Esophagus squamous epithelium (tissue), 5 donors: ENCODE results near the gene RSPH1. TPM values are rescaled to one million over a fixed set of nuclear protein-coding genes. Genes with fewer than 3 reads are reported as not detected.

Experiments
- DNase-seq: peaks from one replicate; lab custom pipeline; 2025; lab: John Stamatoyannopoulos, UW
- H3K27ac ChIP-seq, 4 donors: fragments of 200-600 bp; sonication (generic); one replicate each; pipeline ENCODE4 v1.5.1; 2016 to 2019; ENCODE audit warnings: mild to moderate bottlenecking in 1 of 4
- H3K27me3 ChIP-seq, 4 donors: fragments of 200-600 bp; sonication (generic); 1 replicate in 3 of 4; 2 replicates in 1 of 4; pipeline versions ENCODE4 v1.5.1 to v1.6.0; 2017 to 2021; ENCODE audit warnings: antibody characterized with exemption in 1 of 4
- H3K36me3 ChIP-seq, 3 donors: fragments of 200-600 bp; sonication (generic); one replicate each; pipeline ENCODE4 v1.5.1; 2016 to 2019
- H3K4me1 ChIP-seq, 3 donors: fragments of 200-600 bp; sonication (generic); one replicate each; pipeline ENCODE4 v1.5.1; 2017 to 2019
- H3K4me3 ChIP-seq, 4 donors: fragments of 200-600 bp; sonication (generic); 1 replicate in 3 of 4; 2 replicates in 1 of 4; pipeline ENCODE4 v1.5.1; 2016 to 2019; ENCODE audit warnings: mild to moderate bottlenecking in 2 of 4, moderate library complexity in 1 of 4
- H3K9me3 ChIP-seq, 3 donors: fragments of 200-600 bp; sonication (generic); one replicate each; pipeline ENCODE4 v1.5.1; 2016 to 2019
- CTCF ChIP-seq, 6 experiments: fragments of 450-650 bp in 4 of 6; fragments of 200-600 bp in 2 of 6; sonication (generic) in 2 of 6; IDR thresholded peaks; one replicate each; pipeline ENCODE4 v1.5.1; 2016 to 2019; ENCODE audit warnings: antibody characterized with exemption in 6 of 6, mild to moderate bottlenecking in 4 of 6, moderate library complexity in 4 of 6
- POLR2A ChIP-seq, 4 donors: fragments of 450-650 bp; IDR thresholded peaks; one replicate each; pipeline ENCODE4 v1.6.1; 2017; ENCODE audit warnings: antibody characterized with exemption in 4 of 4, mild to moderate bottlenecking in 4 of 4, moderate library complexity in 3 of 4
- WGBS, 2 donors: methylation state at CpG; one replicate each; pipeline ENCODE4 v1.1.5; 2018; 5-methylcytosine and 5-hydroxymethylcytosine counted together
- intact Hi-C: fragments of 100-400 bp; cut with DNase I; formaldehyde crosslinking; loops from one replicate; pipeline ENCODE4 v1.15.0; 2022
- total RNA-seq, 4 donors: library from RNA; depleted of rRNA; stranded (reverse); fragments of >200 nt; gene quantifications; one replicate each; pipeline ENCODE4 v1.1.0, GENCODE V29; 2016
- donor health status: DM: yes; HTN: yes; CAD: no.

Gene RSPH1
- total RNA-seq, 4 donors from 2014 or later = 0.19 TPM; not detected in 3

- no peak overlapping the region for H3K27ac ChIP-seq
- DNase-seq = no peak
- H3K4me3 ChIP-seq = no peak overlapping the region
- H3K36me3 ChIP-seq = peaks cover 0 to 85% (median 5%) of the 10 kb centered on the region in 3 donors
- peaks cover 0 to 5% (median 0%) of the 10 kb centered on the region in 3 donors for H3K4me1 ChIP-seq
- no peaks in the 10 kb centered on the region for H3K27me3 ChIP-seq
- no peaks in the 10 kb centered on the region for H3K9me3 ChIP-seq
- 80 to 92% methylated on average over 6 to 8 of the region's 8 CpGs for WGBS, 2 donors
- TF ChIP-seq POLR2A (IDR thresholded peaks at IDR 0.05) (no peak), CTCF (IDR thresholded peaks at IDR 0.05) (no peak)
- intact Hi-C loops = no loop called here
Measured at GRCh38 chr21:42540396-42540795, 44.4 kb upstream of the RSPH1 start.

- intact Hi-C loops = loop anchor here (10.0 kb wide), 1 partner anchor 205 kb away; no protein-coding TSS in a partner anchor
- H3K27me3 ChIP-seq = no peaks in the 10 kb centered on the region
- H3K4me1 ChIP-seq = peaks cover 0 to 8% (median 0%) of the 10 kb centered on the region in 3 donors
- DNase-seq = no peak
- H3K9me3 ChIP-seq = no peaks in the 10 kb centered on the region
- 76 to 97% methylated on average over 4 to 5 of the region's 7 CpGs for WGBS, 2 donors
- TF ChIP-seq CTCF (IDR thresholded peaks at IDR 0.05) (peak in 1 of 6 experiments; percentile 18), POLR2A (IDR thresholded peaks at IDR 0.05) (no peak)
- H3K27ac ChIP-seq = no peak overlapping the region
- H3K36me3 ChIP-seq = peaks cover 0 to 85% (median 5%) of the 10 kb centered on the region in 3 donors
- no peak overlapping the region for H3K4me3 ChIP-seq
Measured at GRCh38 chr21:42539931-42540343, 43.9 kb upstream of the RSPH1 start.

GRCh38 chr21:42539342-42539741 is 43.3 kb upstream of the RSPH1 start:
- 84 to 88% methylated on average over 14 to 17 of the region's 17 CpGs for WGBS, 2 donors
- Histone ChIP-seq H3K27me3 (no peaks in the 10 kb centered on the region), H3K27ac (no peak overlapping the region), H3K4me1 (peaks cover 0 to 8% (median 0%) of the 10 kb centered on the region in 3 donors), H3K9me3 (no peaks in the 10 kb centered on the region), H3K4me3 (no peak overlapping the region), H3K36me3 (peaks cover 0 to 85% (median 5%) of the 10 kb centered on the region in 3 donors)
- TF ChIP-seq POLR2A (IDR thresholded peaks at IDR 0.05) (no peak), CTCF (IDR thresholded peaks at IDR 0.05) (no peak)
- no peak for DNase-seq
- intact Hi-C loops = loop anchor here (10.0 kb wide), 1 partner anchor 205 kb away; no protein-coding TSS in a partner anchor

DNA sequence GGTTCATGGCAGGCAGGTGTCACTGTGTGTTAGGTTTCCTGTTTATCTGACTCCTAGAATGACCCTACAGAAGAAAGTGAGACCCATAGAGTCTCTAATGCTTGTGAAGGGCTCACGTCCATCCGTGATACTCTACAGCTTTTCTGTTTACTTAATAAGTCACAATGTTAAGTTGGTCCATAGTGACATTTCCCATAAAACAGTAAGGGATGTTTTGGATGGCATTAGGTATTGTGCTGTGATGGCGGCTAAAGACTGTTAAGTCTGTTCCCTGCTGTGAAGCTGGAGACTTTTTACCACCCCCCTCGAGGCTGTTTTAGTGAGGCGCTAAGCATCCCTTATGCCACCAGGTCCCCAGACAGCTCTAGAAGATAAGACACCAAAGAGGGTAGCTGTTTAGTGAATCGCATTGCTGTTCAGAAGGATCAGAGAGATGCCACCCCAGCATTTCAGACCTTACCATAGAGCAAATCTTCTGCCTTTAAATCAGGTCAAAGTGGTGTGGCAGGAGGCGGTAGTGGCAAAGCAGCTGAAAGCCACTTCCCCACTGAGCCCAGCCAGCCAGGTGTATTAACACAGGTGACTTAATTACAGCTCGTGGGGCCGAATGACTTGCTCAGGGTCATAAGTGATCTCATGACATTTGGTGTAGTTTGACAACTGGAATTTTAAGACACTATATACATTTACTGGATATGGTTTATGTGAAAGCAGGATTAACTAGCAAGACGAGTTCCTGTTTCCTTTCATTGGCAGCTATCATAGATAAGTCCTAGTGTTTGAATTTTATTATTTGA is 42.7 kb upstream of the RSPH1 start:
- no peak overlapping the region for H3K27ac ChIP-seq
- peaks cover 0 to 83% (median 5%) of the 10 kb centered on the region in 3 donors for H3K36me3 ChIP-seq

More for the DNA sequence above, 42.7 kb upstream of the RSPH1 start:
- intact Hi-C loops = loop anchor here (10.0 kb wide), 1 partner anchor 204 kb away; no protein-coding TSS in a partner anchor
- peaks cover 0 to 8% (median 0%) of the 10 kb centered on the region in 3 donors for H3K4me1 ChIP-seq
- TF ChIP-seq CTCF (IDR thresholded peaks at IDR 0.05) = no peak
- TF ChIP-seq POLR2A (IDR thresholded peaks at IDR 0.05) = no peak
- H3K9me3 ChIP-seq = no peaks in the 10 kb centered on the region
- no peaks in the 10 kb centered on the region for H3K27me3 ChIP-seq
- H3K4me3 ChIP-seq = no peak overlapping the region
- no peak for DNase-seq
- WGBS, 2 donors = 71 to 76% methylated on average over 10 of the region's 10 CpGs
